ENCODE results near the gene PATZ1. TPM values are rescaled to one million over a fixed set of nuclear protein-coding genes. Genes with fewer than 3 reads are reported as not detected.
A peak's percentile ranks its signal among the peaks of the same experiment; 100 is the strongest.
"Not testable (repeated sequence)": the region's sequence is repeated elsewhere in the genome, so short reads cannot be mapped to it uniquely, and the experiment has no call there.

Gene PATZ1
- total RNA-seq, 1 experiment from 2014 or later = 23.4 TPM

DNA sequence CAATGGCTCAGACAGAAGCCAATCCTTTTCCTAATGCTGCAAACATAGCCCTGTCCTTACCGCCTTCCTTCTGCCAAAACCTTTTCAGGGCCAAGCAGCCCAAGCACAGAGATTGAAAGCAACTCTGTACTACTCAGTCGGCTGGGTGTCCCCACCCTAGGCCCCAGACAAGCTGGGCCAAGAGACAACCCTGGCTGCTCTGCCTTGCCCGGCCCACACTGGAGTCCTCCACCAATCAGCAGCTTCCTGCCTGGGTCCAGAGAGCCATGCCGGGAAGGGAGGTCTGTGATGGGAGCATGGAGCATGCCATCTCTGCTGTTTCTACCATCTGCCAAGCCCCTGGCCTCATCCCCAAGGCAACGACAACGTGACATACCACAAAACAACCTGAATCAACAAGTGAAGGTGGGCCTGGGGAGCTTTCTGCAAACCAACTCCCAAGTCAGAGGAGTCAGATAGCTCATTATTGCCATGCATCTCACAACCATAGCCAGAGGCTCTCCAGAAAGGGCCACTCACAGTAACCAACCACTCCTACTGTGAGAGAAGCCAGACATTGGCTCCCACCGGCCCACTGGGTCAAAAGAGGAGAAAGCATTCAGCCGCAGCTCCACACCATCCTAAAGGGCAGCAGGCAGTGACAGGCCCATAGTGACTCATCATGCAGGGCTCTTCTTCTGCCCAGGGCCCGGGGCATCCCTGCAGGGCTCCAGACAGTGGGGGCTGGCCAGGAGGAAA, 18.2 kb downstream of the PATZ1 start:
- in situ Hi-C loops (cut with HindIII; ENCODE audit: low pct_unique_long_range_greater_than_20kb, low sequenced_read_pairs) = no loop called here
- DNase-seq (ENCODE audit: low read depth, low spot score) = no peak

DNA sequence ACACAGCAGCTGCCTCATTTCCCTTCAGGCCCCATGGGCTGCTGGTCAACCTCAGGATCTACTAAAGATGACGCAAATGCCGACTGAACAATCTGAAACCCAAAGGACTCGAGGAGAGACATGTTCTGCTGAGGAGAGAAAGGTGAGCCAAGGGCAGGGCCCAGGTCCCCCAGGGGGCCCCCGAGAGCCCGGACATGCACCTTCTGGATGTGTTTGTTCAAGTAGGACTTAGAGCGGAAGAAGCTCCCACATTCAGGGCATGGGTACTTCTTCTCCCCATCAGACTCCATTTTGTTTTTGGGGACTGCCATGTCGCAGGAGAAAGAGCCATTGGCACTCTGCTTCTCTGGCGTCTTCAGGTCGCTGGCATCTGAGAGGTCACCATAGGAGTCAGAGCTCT, 19.3 kb downstream of the PATZ1 start:
- in situ Hi-C loops (cut with HindIII; ENCODE audit: low pct_unique_long_range_greater_than_20kb, low sequenced_read_pairs) = no loop called here
- no peak for DNase-seq (ENCODE audit: low read depth, low spot score)

DNA sequence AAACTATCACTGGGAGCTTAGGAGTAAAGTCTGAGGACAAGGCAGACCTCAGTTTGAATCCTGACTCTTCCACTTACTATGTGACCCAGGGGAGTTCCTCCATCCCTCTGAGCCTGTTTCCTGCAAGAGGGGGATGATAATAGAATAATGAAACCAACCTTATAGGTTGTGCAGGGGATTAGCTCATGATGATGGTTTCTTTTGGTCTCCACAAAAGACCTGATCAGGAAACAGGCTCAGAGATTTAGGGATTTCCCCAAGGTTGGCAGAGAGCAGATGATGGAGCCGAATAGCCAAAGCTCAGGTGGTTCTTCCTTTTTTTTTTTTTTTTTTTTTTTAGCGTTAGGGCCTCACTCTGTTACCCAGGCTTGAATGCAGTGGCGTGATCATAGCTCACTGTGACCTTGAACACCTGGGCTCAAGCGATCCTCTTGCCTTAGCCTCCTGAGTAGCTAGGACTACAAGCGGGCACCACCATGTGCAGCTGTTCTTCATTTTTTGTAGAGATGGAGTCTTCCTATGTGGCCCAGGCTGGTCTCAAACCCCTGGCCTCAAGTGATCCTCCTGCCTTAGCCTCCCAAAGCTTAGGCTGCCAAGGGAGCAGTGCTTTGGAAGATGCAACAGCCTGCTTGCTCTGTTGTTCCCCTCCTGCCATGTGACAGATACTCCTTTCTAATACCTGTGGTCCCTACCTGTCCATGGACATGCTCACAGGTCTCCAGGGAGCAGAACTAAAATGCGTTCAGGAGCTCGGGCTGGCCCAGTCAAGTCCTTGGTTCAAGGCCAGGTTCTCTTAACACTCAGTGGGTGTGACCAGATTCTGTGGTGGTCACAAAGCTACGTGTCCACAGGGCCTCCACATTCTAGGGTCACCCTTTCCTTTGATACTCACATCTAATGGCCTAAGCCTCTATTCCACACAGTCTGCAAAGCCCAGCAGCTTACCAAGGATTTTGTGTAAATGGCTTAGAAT, 22.3 kb downstream of the PATZ1 start:
- no peak for DNase-seq (ENCODE audit: low read depth, low spot score)
- in situ Hi-C loops (cut with HindIII; ENCODE audit: low pct_unique_long_range_greater_than_20kb, low sequenced_read_pairs) = no loop called here

DNA sequence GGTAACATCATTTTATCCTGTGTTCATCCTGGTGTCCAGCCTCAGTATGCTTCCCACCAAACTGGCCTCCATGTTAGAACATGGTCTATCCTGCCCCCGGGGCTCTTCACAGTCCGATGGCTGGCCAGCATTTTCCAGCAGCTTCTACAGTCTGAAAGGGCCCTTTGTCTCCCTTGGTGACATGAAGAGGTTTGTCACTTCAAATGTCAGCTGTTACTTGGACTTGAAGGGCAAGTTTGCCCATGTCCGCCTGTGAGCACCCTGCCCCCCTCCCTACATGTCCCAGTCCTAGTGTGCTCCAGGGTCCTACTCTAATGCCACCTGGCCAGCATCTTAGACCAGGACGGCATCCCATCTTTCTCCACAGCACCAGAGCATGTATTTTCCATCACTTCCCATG, 24.7 kb downstream of the PATZ1 start:
- in situ Hi-C loops (cut with HindIII; ENCODE audit: low pct_unique_long_range_greater_than_20kb, low sequenced_read_pairs) = no loop called here
- DNase-seq (ENCODE audit: low read depth, low spot score) = no peak

DNA sequence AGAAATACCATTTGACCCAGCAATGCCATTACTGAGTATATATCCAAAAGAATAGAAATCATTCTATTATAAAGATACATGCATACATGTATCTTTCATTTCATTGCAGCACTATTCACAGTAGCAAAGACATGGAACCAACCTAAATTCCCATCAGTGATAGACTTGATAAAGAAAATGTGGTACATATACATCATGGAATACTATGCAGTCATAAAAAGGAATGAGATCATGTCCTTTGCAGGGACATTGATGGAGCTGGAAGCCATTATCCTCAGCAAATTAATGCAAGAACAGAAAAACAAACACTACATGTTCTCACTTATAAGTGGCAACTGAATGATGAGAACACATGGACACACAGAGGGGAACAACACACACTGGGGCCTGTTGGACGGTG, 31.9 kb downstream of the PATZ1 start:
- DNase-seq (ENCODE audit: low read depth, low spot score); in situ Hi-C loops (cut with HindIII; ENCODE audit: low pct_unique_long_range_greater_than_20kb, low sequenced_read_pairs): not testable (repeated sequence)

GRCh38 chr22:31313366-31314147, 32.6 kb downstream of the PATZ1 start:
- in situ Hi-C loops (cut with HindIII; ENCODE audit: low pct_unique_long_range_greater_than_20kb, low sequenced_read_pairs) = no loop called here
- DNase-seq (ENCODE audit: low read depth, low spot score) = peak; percentile 71

DNA sequence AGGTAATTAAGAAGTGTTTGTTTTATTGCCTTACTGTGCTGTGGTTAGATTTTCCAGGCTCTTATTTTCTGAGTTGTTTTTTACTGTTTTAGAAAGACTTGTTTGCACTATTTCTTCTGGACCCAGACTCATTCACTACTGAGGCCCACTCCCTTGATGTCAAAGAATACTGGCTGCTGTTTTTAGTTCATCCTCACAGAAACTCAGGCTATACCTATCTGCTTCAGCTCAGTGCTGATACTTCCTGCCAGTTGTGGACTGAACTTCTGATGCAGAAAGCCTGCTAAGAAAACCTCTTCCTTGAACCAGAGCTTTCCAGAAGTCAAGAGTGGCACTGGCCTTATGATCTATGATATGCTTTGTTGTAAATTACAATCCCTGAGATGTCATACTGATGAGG, 38.0 kb downstream of the PATZ1 start:
- in situ Hi-C loops (cut with HindIII; ENCODE audit: low pct_unique_long_range_greater_than_20kb, low sequenced_read_pairs) = no loop called here
- no peak for DNase-seq (ENCODE audit: low read depth, low spot score)

GRCh38 chr22:31305194-31305593, 41.0 kb downstream of the PATZ1 start:
- in situ Hi-C loops (cut with HindIII; ENCODE audit: low pct_unique_long_range_greater_than_20kb, low sequenced_read_pairs) = no loop called here

GRCh38 chr22:31302537-31302936, 43.6 kb downstream of the PATZ1 start:
- in situ Hi-C loops (cut with HindIII; ENCODE audit: low pct_unique_long_range_greater_than_20kb, low sequenced_read_pairs) = no loop called here
- DNase-seq (ENCODE audit: low read depth, low spot score) = no peak

More at GRCh38 chr22:31305194-31305593, 41.0 kb downstream of the PATZ1 start:
- DNase-seq (ENCODE audit: low read depth, low spot score) = no peak

- in situ Hi-C loops (cut with HindIII; ENCODE audit: low pct_unique_long_range_greater_than_20kb, low sequenced_read_pairs) = no loop called here
- DNase-seq (ENCODE audit: low read depth, low spot score) = no peak
These were observed 44.1 kb downstream of the PATZ1 start for GRCh38 chr22:31302006-31302405.

GRCh38 chr22:31300896-31301295, 45.2 kb downstream of the PATZ1 start:
- no peak for DNase-seq (ENCODE audit: low read depth, low spot score)
- in situ Hi-C loops (cut with HindIII; ENCODE audit: low pct_unique_long_range_greater_than_20kb, low sequenced_read_pairs) = no loop called here

GRCh38 chr22:31295831-31296657, 50.1 kb downstream of the PATZ1 start:
- in situ Hi-C loops (cut with HindIII; ENCODE audit: low pct_unique_long_range_greater_than_20kb, low sequenced_read_pairs) = no loop called here
- no peak for DNase-seq (ENCODE audit: low read depth, low spot score)

DNA sequence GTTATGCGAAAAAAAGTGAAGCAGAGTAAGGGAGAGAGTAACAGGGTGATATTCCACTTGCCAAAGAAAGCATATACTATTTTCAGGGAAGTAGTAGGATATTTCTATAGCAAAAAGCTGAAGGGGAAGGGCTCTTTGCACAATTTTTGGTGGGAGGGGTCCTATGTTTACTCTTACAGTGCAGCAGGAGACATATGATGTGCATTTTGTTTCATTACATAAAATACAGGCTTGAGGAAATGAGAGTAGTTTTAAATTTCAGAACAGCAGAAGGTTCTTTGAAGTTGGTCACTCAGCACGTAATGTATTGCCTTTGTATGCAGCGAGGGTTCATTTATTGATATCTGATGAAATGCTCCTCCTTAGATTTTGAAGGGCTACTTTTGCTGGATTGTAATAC, 50.8 kb downstream of the PATZ1 start:
- in situ Hi-C loops (cut with HindIII; ENCODE audit: low pct_unique_long_range_greater_than_20kb, low sequenced_read_pairs) = no loop called here

GRCh38 chr22:31292236-31292989, 53.7 kb downstream of the PATZ1 start, which contains the start of gene PIK3IP1:
Gene PIK3IP1, minus strand, starts transcription at chr22:31292488. Its CDS starts 144 bp downstream, at chr22:31292344.
- DNase-seq (ENCODE audit: low read depth, low spot score) = peak; percentile 88
- in situ Hi-C loops (cut with HindIII; ENCODE audit: low pct_unique_long_range_greater_than_20kb, low sequenced_read_pairs) = no loop called here

More for the DNA sequence above, 50.8 kb downstream of the PATZ1 start:
- DNase-seq (ENCODE audit: low read depth, low spot score) = no peak

DNA sequence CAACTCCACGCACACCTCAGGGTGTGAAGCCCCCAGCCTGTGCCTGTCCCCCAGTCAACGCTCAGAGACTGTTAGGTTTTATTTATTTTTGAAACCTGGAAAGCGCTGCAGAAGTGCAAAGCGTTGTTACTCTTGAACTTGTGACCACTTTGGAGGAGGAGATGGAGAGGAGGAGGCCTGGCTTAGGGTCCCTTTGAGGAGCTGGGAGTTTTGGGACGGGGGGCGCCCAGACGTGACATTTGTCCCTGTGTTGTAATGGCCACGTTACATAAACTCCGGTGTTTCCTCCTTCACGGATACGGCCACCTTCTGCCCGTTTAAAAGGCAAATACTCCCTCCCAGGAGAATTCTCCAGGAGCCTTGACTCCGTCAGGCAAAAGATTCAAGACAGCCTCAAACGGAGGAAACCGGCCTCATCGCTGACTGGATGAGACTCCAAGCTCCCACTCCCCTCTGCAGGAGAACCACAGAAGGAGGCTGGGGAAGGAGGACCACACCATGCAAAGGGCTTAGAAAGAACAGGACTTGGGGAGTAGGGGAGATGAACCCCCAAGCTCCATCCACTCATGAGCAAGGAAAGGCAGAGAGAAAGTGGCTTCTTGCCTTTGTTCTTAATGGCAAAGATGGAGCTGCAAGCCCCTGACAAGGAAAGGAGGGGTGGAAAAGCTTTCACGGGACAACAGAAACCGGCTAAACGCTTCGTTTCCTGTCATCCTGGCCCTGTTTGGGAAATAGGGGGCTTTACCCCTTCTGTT, 54.5 kb downstream of the PATZ1 start:
- no peak for DNase-seq (ENCODE audit: low read depth, low spot score)
- in situ Hi-C loops (cut with HindIII; ENCODE audit: low pct_unique_long_range_greater_than_20kb, low sequenced_read_pairs) = no loop called here

All from SK-MEL-5 (cell line).